ENCODE data around the gene TFCP2L1.
"Not testable (repeated sequence)": the region's sequence is repeated elsewhere in the genome, so short reads cannot be mapped to it uniquely, and the experiment has no call there.

TFCP2L1 gene, protein sequence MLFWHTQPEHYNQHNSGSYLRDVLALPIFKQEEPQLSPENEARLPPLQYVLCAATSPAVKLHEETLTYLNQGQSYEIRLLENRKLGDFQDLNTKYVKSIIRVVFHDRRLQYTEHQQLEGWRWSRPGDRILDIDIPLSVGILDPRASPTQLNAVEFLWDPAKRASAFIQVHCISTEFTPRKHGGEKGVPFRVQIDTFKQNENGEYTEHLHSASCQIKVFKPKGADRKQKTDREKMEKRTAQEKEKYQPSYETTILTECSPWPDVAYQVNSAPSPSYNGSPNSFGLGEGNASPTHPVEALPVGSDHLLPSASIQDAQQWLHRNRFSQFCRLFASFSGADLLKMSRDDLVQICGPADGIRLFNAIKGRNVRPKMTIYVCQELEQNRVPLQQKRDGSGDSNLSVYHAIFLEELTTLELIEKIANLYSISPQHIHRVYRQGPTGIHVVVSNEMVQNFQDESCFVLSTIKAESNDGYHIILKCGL

DNA sequence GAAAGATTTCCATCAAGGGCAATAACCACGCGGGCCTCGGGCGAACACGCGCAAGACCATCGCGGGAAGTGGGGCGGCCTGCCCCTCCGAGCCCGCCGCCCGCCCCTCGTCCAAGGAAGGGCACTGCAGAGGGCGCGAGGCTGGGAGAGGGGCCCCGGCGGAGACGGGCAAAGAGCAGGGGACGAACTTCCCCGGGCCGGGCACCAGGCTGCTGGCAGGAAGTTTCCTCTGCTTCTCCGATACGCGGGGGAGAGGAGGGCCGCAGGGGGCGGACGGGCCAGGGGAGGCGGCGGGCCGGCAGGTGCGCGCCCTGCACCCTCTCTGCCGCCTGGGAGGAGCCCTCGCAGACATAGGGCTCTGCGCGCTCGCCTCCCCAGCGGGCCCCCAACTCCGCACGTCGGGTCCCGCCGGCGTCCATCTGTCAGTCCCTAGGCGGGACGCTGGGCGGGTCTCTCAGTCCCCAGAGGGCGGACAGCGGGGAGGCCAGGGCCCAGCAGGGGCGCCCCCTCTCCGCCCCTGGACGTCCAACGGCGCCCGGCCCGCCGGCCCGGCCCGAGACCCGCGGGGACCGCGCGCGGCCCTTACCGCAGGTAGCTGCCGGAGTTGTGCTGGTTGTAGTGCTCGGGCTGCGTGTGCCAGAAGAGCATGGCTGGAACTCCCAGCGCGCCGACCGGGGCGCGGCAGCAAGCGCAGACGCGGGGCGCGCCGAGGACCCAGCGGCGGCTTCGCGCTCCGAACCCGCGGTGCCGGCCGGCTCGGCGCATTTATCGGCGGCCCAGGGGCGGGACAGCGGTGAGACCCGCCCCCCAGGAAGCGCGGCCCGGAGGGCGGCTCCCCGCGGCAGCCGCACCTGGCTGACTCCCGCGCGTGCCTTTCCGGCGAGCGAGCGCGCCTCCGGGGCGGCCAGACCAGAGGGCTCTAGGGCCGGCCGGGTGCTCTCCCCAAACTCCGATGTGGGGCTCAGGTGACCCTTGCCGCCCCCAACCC is at the start of gene TFCP2L1:
Gene TFCP2L1 (minus strand): TSS at position 740 of the 987 bp plus-strand sequence. CDS start 93 bp downstream, at position 647.
- DNase-seq = no peak

DNA sequence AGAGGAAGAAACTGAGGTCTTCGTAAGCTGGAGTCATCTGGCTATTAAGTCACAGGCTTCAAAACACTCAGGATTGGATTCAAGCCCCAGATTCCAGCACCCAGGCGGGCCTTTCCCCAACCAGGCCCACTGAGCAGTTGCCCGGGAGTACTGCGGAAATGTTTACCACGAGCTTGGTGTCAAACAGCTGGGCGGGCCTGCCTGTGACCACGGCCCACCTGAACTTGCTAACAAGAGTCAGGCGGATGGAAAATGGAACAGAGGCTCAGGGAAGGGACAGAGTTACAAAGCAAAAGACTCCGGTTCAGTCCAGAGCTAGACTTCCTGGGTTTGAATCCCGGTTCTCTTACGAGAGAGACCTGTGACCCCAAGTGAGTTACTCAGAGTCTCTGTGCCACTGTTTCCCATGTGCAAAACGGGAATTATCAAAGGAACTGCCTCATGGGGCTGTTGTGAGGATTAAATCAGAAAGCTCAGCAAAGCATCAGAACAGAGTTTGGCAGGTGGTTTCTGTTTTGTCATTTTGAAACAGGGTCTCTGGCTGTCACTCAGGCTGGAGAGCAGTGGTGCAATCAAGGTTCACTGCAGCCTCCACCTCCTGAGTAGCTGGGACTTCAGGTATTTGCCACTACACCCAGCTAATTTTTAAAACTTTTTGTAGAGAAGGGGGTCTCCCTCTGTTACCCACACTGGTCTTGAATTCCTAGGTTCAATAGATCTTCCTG is 49.0 kb upstream of the TFCP2L1 start:
- DNase-seq = no peak

- no peak for DNase-seq
Measured at GRCh38 chr2:121333231-121333630, 48.2 kb upstream of the TFCP2L1 start.

DNA sequence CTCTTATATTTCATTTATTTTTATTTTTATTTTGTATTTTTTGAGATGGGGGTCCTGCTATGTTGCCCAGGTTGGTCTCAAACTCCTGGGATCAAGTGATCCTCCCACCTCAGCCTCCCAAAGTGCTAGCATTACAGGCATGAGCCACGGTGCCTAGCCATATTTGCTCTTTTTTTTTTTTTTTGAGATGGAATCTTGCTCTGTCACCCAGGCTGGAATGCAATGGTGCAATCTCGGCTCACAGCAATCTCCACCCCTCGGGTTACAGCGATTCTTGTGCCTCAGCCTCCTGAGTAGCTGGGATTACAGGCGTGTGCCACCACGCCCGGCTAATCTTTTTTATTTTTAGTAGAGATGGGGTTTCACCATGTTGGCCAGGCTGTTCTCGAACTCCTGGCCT is 46.3 kb upstream of the TFCP2L1 start:
- not testable (repeated sequence) for DNase-seq

DNA sequence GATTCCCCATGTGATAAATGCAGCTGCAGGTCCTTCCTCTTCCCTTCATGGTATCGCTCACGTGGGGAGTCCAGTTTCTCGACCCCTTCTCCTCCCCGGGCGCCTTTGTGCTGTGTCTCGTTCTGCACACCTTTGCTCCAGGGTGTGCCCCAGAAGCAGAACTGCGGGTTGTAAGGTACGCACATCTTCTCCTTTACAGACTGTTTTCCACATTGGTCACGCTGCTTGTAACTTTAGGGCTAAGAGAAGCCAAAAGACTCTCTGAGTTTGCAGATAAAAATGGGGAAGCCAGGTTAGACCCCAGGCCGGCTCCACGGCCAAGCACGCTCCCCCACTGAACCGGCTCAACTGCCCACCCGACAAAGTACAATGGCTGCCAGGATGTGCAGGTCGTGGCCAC is 45.9 kb upstream of the TFCP2L1 start:
- DNase-seq = no peak

DNA sequence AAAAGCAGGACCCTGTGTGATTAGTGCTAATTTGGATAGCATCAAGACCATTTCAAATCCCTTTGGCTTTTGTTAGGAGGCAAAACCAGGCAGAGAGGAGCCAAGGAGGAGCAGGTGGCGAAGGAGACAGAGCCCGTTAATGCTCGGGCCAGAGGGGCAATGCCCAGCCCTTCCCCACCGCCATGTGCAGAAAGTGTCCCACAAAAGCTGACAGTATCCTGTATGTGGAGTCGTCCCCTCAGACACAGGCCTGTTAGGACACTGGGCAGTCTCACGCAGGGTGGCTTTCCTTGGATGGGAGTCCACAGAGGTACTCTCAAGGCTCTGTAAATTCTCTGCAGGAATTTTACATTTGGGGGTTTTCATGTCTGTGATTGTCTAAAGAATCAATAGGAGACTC is 44.8 kb upstream of the TFCP2L1 start:
- no peak for DNase-seq

DNA sequence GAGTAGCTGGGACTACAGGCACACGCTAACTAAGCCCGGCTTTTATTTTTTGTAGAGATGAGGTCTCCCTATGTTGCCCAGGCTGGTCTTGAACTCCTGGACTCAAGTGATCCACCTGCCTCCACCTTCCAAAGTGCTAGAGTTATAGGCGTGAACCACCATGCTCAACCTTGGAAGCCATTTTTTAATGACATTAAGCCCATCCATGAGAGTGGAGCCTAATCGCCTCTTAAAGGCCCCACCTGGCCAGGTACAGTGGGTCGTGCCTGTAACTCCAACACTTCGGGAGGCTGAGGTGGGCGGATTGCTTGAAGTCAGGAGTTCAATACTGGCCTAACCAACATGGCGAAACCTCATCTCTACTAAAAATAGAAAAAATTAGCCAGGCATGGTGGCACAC is 41.6 kb upstream of the TFCP2L1 start:
- DNase-seq = no peak

- no peak for DNase-seq
Measured at GRCh38 chr2:121324601-121325000, 39.6 kb upstream of the TFCP2L1 start.

DNA sequence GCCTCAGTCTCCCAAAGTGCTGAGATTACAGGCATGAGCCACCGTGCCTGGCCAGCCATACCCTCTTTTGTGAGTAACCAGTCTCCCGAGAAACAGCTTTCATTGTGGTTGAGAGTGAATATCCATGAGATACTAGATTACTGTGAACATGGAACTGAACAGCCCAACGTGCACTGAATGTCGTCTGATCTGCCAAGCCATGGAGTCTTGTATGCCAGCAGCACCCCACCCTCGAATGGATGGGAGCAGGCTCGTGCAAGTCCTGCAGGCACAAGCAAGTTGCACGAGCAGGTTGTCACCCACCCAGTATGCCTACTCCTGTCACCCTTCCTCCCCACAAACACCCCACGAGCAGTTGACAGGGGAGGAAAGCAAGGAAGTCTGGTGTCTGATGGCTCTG is 36.5 kb upstream of the TFCP2L1 start:
- no peak for DNase-seq

- no peak for DNase-seq
Measured at GRCh38 chr2:121319941-121320340, 34.9 kb upstream of the TFCP2L1 start.

DNA sequence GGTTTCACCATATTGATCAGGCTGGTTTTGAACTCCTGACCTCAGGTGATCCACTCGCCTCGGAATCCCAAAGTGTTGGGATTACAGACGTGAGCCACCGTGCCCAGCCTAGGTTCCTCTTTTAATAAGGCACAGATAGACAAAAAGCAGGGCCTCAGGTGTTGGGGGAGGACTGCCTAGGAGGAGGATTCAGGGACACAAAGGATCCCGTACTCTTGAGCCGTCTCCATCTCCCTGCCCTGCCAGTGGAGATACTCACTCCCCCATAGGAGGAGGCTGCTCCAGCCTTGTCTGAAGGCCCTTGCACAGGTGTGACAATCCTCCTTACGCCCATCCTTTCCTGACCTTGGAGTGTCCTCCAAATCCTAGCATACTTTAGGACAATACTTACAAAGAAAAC is 32.0 kb upstream of the TFCP2L1 start:
- DNase-seq = no peak

GRCh38 chr2:121313701-121314100 is 28.7 kb upstream of the TFCP2L1 start:
- not testable (repeated sequence) for DNase-seq

DNA sequence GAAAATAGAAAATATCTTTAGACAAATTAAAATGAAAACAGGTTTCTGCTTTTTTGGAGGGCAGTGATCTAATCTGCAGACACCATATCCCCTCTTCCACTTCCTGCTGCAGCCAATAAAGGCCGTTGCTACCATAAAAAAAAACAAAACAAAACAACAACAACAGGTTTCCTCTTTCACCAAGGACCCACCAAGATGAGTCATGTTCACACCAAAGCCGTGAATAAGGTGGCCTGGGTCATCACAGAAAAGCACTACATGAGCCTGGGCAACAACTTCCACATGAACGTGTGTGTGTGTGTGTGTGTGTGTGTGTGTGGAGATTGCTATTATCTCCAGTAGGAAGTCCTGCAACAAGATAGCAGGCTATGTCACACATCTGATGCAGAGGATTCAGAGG is 24.8 kb upstream of the TFCP2L1 start:
- peak; percentile 69 for DNase-seq

GRCh38 chr2:121309323-121309722 is 24.3 kb upstream of the TFCP2L1 start:
- DNase-seq = no peak

DNA sequence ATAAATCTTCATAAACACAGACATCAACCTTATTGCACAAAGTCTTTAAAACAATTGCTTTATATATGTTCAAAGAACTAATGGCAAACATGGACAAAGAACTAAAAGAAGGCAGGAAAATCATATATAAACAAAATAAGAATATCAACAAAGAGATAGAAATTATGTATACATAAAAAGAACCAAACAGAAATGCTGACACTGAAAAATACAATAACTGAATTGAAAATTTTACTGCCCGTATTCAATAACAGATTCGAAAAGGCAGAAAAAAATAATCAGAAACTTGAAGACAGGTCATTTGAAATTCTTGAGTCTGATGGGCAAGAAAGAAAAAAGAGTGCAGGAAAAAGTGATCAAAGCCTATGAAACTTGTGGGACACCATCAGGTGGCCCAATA is 22.0 kb upstream of the TFCP2L1 start:
- DNase-seq = no peak

GRCh38 chr2:121304941-121305340 is 19.9 kb upstream of the TFCP2L1 start:
- DNase-seq = no peak

- no peak for DNase-seq
Measured at GRCh38 chr2:121303531-121304263, 18.7 kb upstream of the TFCP2L1 start.

DNA sequence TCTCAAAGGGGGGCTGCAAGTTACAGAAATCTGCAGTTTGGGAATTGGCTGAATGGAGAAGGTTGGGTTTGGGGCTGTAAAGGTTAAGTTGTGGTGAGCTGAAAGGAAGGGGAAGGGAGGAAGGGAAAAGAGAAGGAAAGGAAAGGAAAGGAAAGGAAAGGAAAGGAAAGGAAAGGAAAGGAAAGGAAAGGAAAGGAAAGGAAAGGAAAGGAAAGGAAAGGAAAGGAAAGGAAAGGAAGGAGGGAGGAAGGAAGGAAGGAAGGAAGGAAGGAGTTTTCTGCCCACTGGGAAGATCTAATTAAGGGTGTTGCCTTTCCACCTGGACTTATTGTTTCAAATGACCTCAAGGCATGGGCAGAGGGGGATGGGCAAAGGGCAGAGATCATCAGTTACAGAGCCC is 16.2 kb upstream of the TFCP2L1 start:
- not testable (repeated sequence) for DNase-seq

DNA sequence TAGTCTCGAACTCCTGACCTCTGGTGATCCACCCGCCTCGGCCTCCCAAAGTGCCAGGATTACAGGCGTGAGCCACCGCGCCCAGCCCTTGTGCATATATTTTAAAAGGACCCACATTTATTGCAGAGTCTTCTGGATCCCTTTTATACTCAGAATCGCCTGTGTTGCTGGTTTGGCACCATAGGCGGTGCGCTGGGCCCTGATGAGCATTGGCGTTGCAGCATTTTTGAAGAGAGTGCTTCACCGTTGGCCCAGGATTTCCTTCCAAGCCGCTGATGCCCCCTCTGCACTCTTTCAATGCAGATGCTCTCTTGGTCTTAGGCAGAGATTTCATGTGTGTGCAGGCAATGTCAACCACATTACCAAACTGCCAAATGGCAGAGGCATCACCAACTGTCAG is 13.5 kb upstream of the TFCP2L1 start:
- no peak for DNase-seq

DNA sequence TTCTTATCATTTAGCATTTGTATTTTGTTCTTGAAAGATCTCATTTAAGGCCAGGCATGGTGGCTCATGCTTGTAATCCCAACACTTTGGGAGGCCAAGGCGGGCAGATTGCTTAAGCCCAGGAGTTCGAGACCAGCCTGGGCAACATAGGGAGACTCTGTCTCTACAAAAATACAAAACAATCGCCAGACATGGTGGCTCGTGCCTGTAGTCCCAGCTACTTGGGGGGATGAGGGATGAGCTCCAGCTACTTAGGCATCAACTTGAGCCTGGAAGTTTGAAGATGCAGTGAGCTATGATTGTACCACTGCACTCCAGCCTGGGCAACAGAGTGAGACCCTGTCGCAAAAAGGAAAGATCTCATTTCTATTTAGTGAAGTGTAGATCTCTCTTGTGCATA is 12.9 kb upstream of the TFCP2L1 start:
- DNase-seq = not testable (repeated sequence)

- no peak for DNase-seq
Measured at GRCh38 chr2:121297217-121297830, 12.3 kb upstream of the TFCP2L1 start.

All from NK-92 treated with Interleukin-12 subunit alpha and Interleukin-12 subunit beta, amount 100 ng/mL, for 24 hours (cell line).